ENCODE measurements around the gene GORASP2.

The GORASP2 gene

GRCh38 chr2:170885130-170885791 lies 43.8 kb upstream of the GORASP2 start:
- H2AFZ ChIP-seq (ENCODE audit: low read depth), result no peak overlapping the region
- no peak overlapping the region for H3K27ac ChIP-seq

GRCh38 chr2:170886386-170886785 lies 42.7 kb upstream of the GORASP2 start:
- H2AFZ ChIP-seq (ENCODE audit: low read depth), result no peak overlapping the region
- no peaks in the 10 kb centered on the region for H4K20me1 ChIP-seq (ENCODE audit: insufficient read depth)
- H3K27ac ChIP-seq, result no peak overlapping the region
- H3K9ac ChIP-seq, result no peak overlapping the region
- H3K79me2 ChIP-seq (ENCODE audit: insufficient read depth, low read depth), result no peaks in the 10 kb centered on the region
- H3K36me3 ChIP-seq (ENCODE audit: insufficient read depth), result no peaks in the 10 kb centered on the region
- H3K4me1 ChIP-seq (ENCODE audit: low read depth, poor library complexity, severe bottlenecking), result no peaks in the 10 kb centered on the region
- H3K27me3 ChIP-seq (ENCODE audit: insufficient read depth, low read depth), result no peaks in the 10 kb centered on the region
- TF ChIP-seq CTCF (conservative IDR thresholded peaks at IDR 0.05; ENCODE audit: low read depth, low read length), result no peak
- H3K4me3 ChIP-seq (IDR thresholded peaks at IDR 0.05; ENCODE audit: insufficient read depth, low read depth, low read length), result no peak overlapping the region
- H3K4me2 ChIP-seq, result no peak overlapping the region

More at GRCh38 chr2:170885130-170885791, 43.8 kb upstream of the GORASP2 start:
- H4K20me1 ChIP-seq (ENCODE audit: insufficient read depth), result no peaks in the 10 kb centered on the region
- no peaks in the 10 kb centered on the region for H3K4me1 ChIP-seq (ENCODE audit: low read depth, poor library complexity, severe bottlenecking)
- no peak overlapping the region for H3K9ac ChIP-seq
- no peaks in the 10 kb centered on the region for H3K79me2 ChIP-seq (ENCODE audit: insufficient read depth, low read depth)
- no peak for TF ChIP-seq CTCF (conservative IDR thresholded peaks at IDR 0.05; ENCODE audit: low read depth, low read length)
- no peak overlapping the region for H3K4me2 ChIP-seq
- no peaks in the 10 kb centered on the region for H3K36me3 ChIP-seq (ENCODE audit: insufficient read depth)
- H3K4me3 ChIP-seq (IDR thresholded peaks at IDR 0.05; ENCODE audit: insufficient read depth, low read depth, low read length), result no peak overlapping the region
- no peaks in the 10 kb centered on the region for H3K27me3 ChIP-seq (ENCODE audit: insufficient read depth, low read depth)

GRCh38 chr2:170887496-170887895 lies 41.6 kb upstream of the GORASP2 start:
- no peak overlapping the region for H3K9ac ChIP-seq
- H3K4me2 ChIP-seq, result no peak overlapping the region
- no peaks in the 10 kb centered on the region for H3K4me1 ChIP-seq (ENCODE audit: low read depth, poor library complexity, severe bottlenecking)
- TF ChIP-seq CTCF (conservative IDR thresholded peaks at IDR 0.05; ENCODE audit: low read depth, low read length), result no peak
- H3K27ac ChIP-seq, result no peak overlapping the region
- H3K4me3 ChIP-seq (IDR thresholded peaks at IDR 0.05; ENCODE audit: insufficient read depth, low read depth, low read length), result no peak overlapping the region
- no peaks in the 10 kb centered on the region for H4K20me1 ChIP-seq (ENCODE audit: insufficient read depth)
- no peak overlapping the region for H2AFZ ChIP-seq (ENCODE audit: low read depth)
- no peaks in the 10 kb centered on the region for H3K36me3 ChIP-seq (ENCODE audit: insufficient read depth)
- H3K27me3 ChIP-seq (ENCODE audit: insufficient read depth, low read depth), result no peaks in the 10 kb centered on the region
- no peaks in the 10 kb centered on the region for H3K79me2 ChIP-seq (ENCODE audit: insufficient read depth, low read depth)

GRCh38 chr2:170887896-170888295 lies 41.2 kb upstream of the GORASP2 start:
- no peaks in the 10 kb centered on the region for H3K36me3 ChIP-seq (ENCODE audit: insufficient read depth)
- no peak overlapping the region for H3K4me3 ChIP-seq (IDR thresholded peaks at IDR 0.05; ENCODE audit: insufficient read depth, low read depth, low read length)
- no peaks in the 10 kb centered on the region for H3K27me3 ChIP-seq (ENCODE audit: insufficient read depth, low read depth)
- H3K4me2 ChIP-seq, result no peak overlapping the region
- H3K79me2 ChIP-seq (ENCODE audit: insufficient read depth, low read depth), result no peaks in the 10 kb centered on the region
- no peak overlapping the region for H2AFZ ChIP-seq (ENCODE audit: low read depth)
- no peak overlapping the region for H3K27ac ChIP-seq
- no peaks in the 10 kb centered on the region for H3K4me1 ChIP-seq (ENCODE audit: low read depth, poor library complexity, severe bottlenecking)
- H4K20me1 ChIP-seq (ENCODE audit: insufficient read depth), result no peaks in the 10 kb centered on the region
- no peak for TF ChIP-seq CTCF (conservative IDR thresholded peaks at IDR 0.05; ENCODE audit: low read depth, low read length)
- no peak overlapping the region for H3K9ac ChIP-seq

Data from KMS-11 (cell line).